GM19043 (cell line): ENCODE measurements around the gene PSMB10.
"Not testable (repeated sequence)": the region's sequence is repeated elsewhere in the genome, so short reads cannot be mapped to it uniquely, and the experiment has no call there.

Source experiments
- ATAC-seq: cut with Tn5 transposase; IDR thresholded peaks from one replicate; pipeline ENCODE4 v1.9.1; 2021; ENCODE audit warnings: low read depth; ENCODE audit not compliant: unreplicated experiment

Gene PSMB10

GRCh38 chr16:67936124-67936879 is at the start of gene PSMB10:
PSMB10 (minus strand) TSS chr16:67936850; CDS start chr16:67936749, 101 bp downstream.
- ATAC-seq: peak; percentile 56

- no peak for ATAC-seq
Observed at GRCh38 chr16:67982011-67982696, 45.5 kb upstream of the PSMB10 start.

GRCh38 chr16:67979955-67980678 is 43.5 kb upstream of the PSMB10 start, which contains the start of gene DPEP3:
DPEP3 (minus strand) TSS chr16:67980499; CDS start chr16:67980380, 119 bp downstream.
- ATAC-seq: no peak

- ATAC-seq: no peak
Observed at GRCh38 chr16:67977469-67978227, 41.0 kb upstream of the PSMB10 start.

DNA sequence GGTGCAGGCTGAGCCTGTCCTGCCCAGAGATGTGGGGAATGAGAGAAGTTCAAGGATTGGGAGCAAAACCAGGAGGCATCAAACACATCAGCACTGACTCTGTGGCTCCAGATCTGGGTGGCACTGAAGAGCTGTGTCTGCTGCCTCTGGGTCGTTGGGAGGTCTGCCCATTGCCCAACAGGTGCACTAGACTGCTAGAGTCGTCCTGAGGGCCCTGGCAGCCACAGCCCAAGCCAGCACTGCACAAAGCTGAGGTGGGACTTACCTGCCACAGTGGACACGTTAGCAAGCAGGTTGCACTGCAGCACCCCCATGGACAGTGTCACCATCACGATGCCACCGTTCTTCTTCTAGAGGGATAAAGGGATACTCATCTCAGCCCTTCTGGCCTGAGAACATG is 40.4 kb upstream of the PSMB10 start:
- ATAC-seq: no peak

DNA sequence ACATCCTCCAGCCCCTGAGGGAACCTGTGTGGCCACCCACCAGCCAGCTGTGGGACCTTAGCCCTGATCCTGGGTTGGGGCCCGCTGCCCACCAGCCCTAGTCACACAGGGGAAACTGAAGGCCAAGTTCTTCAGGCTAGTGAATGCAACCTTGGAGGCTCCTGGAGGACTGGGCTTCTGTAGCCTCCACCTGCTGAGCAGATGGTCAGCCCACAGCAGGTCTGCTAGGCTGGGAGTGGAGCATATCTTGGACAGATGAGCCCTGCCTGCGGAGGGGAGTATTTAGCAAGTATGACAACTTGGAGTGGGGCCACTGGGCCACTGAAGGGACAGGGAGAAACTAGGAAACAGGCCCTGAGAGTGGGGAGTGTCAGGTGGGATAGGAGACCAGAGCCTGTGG is 39.6 kb upstream of the PSMB10 start:
- no peak for ATAC-seq

DNA sequence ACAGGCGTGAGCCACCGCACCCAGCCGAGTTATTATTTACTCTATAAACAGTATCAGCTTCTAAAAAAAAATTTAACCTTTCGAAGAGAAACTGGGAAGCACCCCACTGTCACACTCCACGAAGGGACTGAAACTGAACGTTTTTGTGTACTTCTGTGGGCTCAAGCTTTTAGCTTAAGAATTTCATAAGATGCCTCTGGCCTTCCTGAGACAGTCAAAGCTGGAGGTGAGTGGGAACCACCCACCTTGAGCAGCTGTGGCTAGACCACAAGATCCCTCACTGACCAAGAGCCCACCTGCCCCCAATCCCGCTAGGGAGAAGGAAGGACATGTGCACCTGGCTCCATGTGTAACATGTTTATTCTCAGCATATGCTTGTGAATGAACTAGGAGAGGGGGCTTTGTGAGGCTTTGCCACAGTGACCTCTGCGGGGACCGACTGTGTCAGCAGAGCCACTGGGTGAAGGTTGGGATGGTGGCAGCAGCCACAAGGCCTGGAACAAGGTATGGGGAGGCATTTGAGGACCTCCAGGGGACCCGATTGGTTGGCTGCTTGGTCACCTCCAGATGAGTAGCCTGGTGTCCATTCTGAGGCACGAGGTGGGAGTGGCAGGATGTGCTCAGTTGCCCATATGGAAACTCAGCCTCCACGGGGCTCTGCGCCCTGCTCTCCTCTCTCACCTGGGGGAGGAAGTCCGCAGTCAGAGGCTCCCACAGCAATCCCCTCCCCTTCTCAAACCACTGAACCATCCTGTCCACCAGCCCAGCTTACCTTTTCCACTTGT is 38.9 kb upstream of the PSMB10 start:
- no peak for ATAC-seq

DNA sequence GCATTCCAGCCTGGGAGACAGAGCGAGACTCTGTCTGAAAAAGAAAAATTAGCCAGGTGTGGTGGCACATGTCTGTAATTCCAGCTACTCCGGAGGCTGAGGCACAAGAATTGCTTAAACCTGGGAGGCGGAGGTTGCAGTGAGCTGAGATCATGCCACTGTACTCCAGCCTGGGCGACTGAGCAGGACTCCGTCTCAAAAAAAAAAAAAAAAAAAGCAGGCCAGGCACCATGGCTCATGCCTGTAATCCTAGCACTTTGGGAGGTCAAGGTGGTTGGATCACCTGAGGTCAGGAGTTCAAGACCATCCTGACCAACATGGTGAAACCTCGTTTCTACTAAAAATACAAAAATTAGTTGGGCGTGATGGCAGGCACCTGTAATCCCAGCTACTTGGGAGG is 35.6 kb upstream of the PSMB10 start:
- ATAC-seq: not testable (repeated sequence)

GRCh38 chr16:67971111-67971510 is 34.5 kb upstream of the PSMB10 start:
- ATAC-seq: no peak

- ATAC-seq: no peak
Observed at GRCh38 chr16:67969254-67970039, 32.8 kb upstream of the PSMB10 start.

DNA sequence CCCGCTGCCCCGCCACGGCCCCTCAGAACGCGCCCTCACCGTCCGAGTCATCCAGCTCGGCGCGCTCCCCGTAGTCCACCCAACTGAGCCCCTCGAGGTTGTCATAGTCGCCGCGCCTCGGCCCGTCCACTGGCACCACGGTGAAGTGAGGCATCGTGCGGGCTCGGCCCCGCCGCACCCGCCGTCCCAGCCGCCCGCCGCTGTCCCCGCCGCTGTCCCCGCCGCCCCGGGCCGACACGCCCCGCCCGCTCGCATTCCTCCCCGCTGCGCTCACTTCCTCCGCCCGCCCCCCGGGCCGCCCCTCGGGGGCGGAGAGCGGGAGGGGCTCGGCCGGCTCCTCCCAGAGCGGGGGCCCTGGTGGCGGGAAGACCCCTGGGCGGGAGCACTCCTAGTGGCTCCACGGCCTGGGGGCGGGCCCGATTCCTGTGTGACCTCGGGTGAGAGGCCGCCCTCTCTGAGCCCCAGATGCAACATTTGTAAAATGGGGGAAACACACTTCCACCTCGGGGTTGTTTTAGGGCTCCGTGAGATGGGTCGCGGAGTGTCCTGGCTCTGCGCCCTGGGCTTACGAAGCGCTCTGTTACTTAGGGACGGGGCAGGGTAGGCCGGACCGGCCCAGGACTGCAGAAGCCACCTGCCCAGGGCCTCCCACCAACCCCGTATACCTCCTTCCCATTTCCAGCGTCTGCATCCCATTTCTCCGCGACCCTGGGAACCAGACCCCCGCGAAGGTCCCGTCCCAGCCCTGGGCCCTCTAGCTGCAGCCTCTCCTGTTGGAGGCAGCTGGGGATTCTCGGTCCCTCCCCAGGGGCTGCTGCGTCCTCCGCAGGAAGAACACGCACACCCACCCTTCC is 32.0 kb upstream of the PSMB10 start, which contains the start of gene SLC12A4:
SLC12A4 (minus strand) TSS at position 238 of the 854 bp plus-strand sequence; CDS start at position 154, 84 bp downstream.
- peak; percentile 76 for ATAC-seq

GRCh38 chr16:67967958-67968399 is 31.3 kb upstream of the PSMB10 start:
- no peak for ATAC-seq

DNA sequence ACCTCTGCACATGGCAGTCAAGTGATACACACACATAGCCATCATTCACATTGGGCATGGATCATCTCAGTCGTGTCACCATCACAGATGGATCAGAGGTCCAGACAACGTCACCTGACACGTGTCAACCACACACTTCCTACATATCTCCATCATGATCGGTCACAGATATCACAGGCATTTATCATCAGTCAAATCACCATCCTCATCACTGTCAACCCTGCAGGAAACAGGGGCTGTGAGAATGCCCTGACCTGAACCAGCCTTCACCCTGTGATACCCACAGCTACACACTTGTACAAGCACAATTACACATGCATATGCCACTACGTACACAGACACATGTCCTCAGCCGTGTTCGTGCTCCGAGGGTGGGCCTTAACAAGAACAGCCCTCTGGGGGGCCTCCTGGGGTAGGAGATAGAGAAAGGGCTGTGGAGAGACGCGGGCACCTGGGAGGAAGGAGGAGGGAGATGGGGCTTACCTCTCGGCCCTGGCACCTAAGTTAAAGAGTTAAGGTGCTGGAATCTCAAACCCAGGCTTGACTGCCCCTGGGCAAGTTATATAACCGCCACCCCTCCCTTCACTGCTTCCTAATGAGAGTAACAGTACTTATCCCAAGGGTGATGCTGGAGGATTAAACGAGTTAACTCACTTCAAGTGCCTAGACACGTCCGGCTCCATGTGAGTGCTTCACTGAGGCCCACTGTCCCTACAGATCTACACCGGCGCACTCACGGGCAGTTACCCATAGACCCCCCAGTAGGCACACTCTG is 30.7 kb upstream of the PSMB10 start:
- no peak for ATAC-seq

GRCh38 chr16:67966549-67967182 is 30.0 kb upstream of the PSMB10 start:
- ATAC-seq: no peak

DNA sequence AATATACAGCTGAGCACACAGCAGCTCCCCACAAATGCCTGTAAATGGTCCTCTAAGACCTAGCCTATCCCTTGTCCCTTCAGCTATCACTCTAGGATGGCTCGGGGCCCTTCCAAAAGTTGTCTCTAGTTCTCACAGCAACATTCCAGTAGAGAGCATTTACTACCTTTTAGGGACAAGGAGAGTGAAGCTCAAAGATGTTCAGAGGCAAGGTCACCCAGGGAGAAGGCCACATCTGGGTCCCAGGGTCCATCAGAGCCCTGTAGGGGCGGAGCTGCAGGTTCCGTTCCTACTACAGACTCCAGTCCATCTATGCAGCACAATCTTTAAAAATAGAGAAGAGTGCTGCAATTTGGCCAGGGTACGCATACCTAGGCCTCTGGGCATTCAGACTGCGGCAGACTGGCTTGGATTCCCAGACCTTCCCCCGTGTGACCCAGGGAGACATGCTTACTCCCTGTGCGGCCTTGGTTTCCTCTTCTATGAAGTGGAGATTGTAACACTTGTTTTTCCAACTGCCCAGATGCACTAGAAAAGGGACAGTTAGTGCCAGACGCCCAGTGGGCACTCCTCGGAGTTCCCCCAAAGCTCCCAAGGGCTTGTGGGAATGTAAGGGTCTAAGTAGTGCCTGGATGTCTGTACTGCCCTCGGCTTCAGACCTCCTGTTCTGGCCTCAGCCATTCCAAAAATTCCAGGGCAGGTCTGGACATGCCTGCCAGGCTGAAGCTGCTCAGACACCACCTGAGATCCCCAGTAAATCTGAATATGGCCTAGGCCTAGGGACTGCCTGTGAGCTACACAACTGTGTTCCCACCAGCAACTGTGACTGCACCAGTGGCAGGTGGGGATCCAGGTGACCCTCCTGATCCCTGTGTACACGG is 29.3 kb upstream of the PSMB10 start:
- ATAC-seq: no peak
